Endothelial cell of hepatic sinusoid (primary cell): Measurements from ENCODE around the gene TUBGCP3.
"Not testable (repeated sequence)": the region's sequence is repeated elsewhere in the genome, so short reads cannot be mapped to it uniquely, and the experiment has no call there.

Experiments
- in situ Hi-C: cut with HindIII; loops from 2 replicates; pipeline ENCODE4 v1.10.0; 2017; ENCODE audit warnings: low sequenced_read_pairs

Gene TUBGCP3, protein sequence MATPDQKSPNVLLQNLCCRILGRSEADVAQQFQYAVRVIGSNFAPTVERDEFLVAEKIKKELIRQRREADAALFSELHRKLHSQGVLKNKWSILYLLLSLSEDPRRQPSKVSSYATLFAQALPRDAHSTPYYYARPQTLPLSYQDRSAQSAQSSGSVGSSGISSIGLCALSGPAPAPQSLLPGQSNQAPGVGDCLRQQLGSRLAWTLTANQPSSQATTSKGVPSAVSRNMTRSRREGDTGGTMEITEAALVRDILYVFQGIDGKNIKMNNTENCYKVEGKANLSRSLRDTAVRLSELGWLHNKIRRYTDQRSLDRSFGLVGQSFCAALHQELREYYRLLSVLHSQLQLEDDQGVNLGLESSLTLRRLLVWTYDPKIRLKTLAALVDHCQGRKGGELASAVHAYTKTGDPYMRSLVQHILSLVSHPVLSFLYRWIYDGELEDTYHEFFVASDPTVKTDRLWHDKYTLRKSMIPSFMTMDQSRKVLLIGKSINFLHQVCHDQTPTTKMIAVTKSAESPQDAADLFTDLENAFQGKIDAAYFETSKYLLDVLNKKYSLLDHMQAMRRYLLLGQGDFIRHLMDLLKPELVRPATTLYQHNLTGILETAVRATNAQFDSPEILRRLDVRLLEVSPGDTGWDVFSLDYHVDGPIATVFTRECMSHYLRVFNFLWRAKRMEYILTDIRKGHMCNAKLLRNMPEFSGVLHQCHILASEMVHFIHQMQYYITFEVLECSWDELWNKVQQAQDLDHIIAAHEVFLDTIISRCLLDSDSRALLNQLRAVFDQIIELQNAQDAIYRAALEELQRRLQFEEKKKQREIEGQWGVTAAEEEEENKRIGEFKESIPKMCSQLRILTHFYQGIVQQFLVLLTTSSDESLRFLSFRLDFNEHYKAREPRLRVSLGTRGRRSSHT

GRCh38 chr13:112587764-112588489, at the start of gene TUBGCP3:
TSS of gene TUBGCP3 (minus strand) at chr13:112588153. CDS start at chr13:112587980, 173 bp downstream.
- in situ Hi-C loops, result loop anchor here (5.0 kb wide), 1 partner anchor 66 kb away; no protein-coding TSS in a partner anchor

- in situ Hi-C loops, result no loop called here
Observed at GRCh38 chr13:112637017-112637801, 49.3 kb upstream of the TUBGCP3 start.

DNA sequence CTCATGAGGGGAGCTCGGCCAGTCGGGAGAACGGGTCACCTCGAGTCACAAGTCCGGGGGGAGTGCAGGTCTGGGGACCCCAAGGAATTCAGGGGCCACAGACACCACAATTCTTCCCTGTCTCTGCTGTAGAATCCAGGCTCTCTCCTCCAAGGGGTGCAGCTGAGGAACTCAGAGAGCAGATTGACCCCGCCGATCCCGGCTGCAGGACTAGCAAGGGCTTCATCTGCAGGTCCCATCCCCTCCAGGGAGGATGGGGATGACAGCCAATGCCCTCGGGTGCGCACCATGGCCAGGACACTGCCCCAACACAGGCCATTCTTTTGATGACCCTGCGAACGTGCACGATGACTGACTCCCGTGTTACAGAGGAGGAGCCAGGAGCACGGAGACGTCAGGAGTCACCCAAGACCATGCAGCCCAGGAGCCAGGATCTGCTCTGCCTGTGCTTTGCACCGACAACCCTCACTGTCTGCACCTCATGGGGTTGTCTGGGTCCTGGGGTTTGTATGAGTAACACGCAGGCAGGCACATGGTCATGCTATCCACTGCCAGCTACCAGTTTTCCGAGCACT, 48.5 kb upstream of the TUBGCP3 start:
- in situ Hi-C loops, result no loop called here

GRCh38 chr13:112635323-112635722, 47.4 kb upstream of the TUBGCP3 start:
- in situ Hi-C loops, result no loop called here

DNA sequence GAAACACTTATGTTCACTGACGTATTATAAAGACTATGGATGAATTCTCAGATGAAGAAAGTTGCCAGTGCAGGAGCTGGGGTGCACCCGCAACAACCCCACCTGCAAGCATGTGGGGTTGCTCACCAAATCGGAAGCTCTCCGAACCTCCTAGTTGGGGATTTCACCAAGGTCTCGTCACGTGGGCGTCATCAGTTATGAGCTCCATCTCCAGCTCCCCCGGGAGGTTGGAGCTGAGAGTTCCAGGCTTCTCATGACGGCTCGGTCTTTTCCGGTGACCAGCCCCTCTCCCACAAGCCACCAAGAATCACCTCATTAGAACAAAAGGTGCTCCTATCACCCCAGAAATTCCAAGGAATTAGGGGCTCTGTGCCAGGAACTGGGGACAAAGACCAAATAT, 46.1 kb upstream of the TUBGCP3 start:
- in situ Hi-C loops, result no loop called here

DNA sequence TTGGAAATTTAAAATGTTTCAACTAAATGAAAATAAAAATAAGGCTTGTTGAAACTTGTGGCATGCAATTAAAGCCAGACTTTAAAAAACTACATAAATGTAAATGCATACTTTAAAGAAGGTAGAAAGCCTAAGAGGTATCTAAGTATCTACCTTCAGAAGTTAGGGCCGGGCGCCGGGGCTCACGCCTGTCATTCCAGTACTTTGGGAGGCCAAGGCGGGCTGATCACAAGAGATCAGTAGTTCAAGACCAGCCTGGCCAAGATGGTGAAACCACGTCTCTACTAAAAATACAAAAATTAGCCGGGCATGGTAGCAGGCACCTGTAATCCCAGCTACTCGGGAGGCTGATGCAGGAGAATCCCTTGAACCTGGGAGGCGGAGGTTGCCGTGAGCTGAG, 42.3 kb upstream of the TUBGCP3 start:
- in situ Hi-C loops, result not testable (repeated sequence)

GRCh38 chr13:112629161-112629560, 41.2 kb upstream of the TUBGCP3 start:
- in situ Hi-C loops, result no loop called here

DNA sequence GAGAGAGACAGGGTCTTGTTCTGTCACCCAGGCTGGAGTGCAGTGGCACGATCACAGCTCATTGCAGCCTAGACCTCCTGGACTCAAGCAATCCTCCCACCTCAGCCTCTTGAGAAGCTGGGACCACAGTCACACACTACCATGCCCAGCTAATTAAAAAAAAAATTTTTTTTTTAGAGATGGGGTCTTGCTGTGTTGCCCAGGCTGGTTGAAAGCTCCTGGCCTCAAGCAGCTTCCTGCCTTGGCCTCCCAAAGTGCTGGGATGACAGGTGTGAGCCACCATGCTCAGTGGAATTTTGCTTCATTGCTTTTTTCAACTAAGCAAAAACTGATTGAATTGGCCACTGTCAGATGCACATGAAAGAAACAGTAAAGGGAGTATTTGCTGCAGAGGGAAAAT, 39.7 kb upstream of the TUBGCP3 start:
- in situ Hi-C loops, result not testable (repeated sequence)

GRCh38 chr13:112627161-112627560, 39.2 kb upstream of the TUBGCP3 start:
- in situ Hi-C loops, result no loop called here

- in situ Hi-C loops, result no loop called here
Observed at GRCh38 chr13:112626761-112627160, 38.8 kb upstream of the TUBGCP3 start.

GRCh38 chr13:112626124-112626523, 38.2 kb upstream of the TUBGCP3 start:
- in situ Hi-C loops, result no loop called here

DNA sequence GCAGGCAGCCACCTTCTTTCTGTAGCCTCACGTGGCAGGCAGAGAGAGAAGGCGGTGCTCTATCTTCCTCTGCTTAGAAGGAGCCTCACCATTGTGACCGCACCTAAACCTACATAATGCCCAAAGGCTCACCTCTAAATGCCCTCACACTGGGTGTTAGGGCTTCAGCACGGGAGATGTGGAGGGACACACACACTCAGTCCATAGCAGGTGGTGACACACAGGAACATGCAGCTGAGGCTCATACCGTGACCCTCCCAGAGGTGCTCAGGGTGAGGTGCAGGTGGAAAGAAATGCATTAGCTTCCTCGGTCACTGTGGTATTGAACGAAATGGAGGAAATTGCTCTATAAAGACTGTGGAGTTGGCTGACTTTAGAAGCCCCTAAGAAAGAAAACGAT, 37.7 kb upstream of the TUBGCP3 start:
- in situ Hi-C loops, result no loop called here

DNA sequence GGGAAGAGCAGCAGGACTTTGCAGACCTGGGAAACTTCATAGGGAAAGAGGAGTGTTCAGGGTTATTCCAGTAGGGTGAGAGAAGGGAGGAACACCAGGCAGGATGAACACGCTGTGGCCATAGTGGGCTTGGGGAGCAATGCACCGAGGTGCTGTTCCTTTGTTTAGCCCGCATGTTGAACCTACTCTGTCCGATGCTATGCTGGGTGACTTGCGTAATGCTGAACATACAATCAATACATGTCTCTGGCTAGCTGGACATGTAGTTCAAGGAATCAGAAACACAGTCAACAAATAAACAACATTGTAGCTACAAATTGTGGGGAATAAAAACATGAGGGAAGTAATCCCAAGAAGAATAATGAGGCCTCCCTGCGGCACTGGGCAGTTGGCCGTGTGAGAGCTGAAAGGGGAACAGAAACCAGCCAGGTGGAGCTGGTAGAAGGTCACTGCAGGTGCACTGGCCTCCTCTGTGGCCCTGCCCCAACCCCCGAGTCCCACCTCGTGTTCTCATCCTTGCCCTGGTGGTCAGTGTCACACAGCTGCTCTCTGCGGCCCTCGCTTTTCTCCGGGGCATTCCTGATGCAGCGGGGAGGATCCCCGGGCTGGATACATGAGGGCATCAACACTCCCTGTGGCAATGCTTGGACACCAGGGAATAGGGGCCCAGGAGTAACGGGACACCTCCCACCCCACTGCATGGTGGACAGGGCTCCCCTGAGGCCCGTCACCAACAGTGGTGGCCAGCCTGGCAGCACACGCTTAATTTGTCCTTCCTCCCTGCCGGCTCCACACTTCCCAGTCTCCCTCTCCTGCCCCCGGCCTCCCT, 36.9 kb upstream of the TUBGCP3 start:
- in situ Hi-C loops, result no loop called here

DNA sequence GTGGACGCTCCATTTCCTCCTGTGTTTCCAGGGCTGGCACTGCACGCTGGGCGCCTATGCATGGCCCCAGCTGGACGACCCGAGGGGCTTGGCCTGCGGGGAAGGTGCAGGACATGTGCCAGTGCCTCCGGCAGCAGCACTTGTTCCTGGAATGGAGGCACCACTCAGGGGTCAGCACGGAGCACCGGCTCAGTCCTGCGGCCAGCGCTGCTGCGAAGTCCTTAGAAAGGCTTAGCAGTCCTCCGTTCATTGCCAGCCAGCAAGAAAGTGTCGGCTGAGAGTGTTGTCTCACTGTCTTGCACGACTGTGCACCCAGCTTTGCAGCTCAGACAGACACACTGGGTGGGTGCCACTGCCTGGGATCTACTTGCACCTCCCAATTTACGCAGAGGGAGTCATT, 36.1 kb upstream of the TUBGCP3 start:
- in situ Hi-C loops, result no loop called here

- in situ Hi-C loops, result no loop called here
Observed at GRCh38 chr13:112623051-112623711, 35.2 kb upstream of the TUBGCP3 start.

- in situ Hi-C loops, result no loop called here
Observed at GRCh38 chr13:112622375-112622774, 34.4 kb upstream of the TUBGCP3 start.

DNA sequence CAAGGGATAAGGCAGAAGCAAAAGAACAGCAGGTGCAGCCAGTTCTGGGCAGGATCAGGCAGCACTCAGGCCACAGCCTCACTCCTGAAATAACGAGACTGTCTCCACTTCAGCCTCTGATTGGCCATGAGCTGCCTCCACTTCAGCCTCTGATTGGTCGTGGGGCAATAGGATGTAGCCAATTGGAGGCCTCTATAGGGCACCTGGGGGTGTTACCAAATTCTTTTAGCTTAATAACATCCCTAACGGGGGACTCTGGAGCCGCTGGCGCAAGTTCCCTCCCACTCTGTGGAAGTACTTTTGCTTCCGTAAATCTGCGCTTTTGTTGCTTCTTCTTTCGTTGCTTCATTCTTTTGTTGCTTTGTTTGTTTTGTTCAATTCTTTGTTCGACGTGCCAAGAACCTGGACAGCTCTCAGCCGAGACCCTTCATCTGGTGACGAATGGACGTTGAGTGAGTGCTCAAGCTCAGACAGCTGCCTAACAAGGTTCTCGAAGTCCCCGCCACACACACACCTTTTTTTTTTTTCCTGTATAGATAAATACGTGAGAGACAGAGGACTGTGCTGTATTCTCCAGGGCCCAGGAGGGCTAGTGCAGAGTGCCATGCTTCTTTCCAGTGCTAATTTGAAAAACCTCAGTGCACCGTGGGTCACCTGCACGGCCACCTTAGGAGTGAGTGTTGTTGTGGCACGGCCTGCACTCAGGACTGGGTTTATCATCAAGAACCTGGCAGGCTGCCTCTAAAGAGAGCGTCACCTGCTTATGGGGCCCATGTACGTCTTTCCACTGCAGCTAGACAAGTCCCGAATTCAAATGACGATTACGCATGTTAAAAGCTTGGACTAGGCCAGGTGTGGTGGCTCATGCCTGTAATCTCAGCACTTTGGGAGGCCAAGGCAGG, 32.0 kb upstream of the TUBGCP3 start:
- in situ Hi-C loops, result no loop called here

DNA sequence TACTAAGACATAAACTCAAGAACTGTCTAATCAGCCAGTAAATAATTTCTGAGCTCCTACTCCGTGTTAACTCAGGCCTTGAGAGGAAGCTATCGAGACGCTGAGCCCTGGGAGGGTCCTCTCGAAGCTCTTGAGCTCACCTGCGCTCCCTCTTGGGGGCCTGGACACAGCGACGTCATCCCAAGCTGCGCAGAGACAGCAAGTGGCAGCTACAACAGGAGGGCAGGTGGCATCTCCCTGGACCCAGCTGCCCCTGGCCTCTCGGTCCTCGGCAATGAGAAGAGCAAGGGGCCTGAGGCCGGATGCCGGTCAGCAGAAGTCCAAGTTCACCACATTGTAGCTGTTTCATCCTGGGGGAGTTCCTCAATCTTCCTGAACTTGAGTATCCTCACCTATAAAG, 30.5 kb upstream of the TUBGCP3 start:
- in situ Hi-C loops, result no loop called here
